HUDEP-2 (cell line): ENCODE measurements around the gene HSPA4L.

ENCODE experiments used
- DNase-seq, 76 experiments: peaks; one replicate each; lab custom pipeline; 2025; ENCODE audit not compliant: unreplicated experiment in 76 of 76; lab: John Stamatoyannopoulos, UW

HSPA4L gene

DNA sequence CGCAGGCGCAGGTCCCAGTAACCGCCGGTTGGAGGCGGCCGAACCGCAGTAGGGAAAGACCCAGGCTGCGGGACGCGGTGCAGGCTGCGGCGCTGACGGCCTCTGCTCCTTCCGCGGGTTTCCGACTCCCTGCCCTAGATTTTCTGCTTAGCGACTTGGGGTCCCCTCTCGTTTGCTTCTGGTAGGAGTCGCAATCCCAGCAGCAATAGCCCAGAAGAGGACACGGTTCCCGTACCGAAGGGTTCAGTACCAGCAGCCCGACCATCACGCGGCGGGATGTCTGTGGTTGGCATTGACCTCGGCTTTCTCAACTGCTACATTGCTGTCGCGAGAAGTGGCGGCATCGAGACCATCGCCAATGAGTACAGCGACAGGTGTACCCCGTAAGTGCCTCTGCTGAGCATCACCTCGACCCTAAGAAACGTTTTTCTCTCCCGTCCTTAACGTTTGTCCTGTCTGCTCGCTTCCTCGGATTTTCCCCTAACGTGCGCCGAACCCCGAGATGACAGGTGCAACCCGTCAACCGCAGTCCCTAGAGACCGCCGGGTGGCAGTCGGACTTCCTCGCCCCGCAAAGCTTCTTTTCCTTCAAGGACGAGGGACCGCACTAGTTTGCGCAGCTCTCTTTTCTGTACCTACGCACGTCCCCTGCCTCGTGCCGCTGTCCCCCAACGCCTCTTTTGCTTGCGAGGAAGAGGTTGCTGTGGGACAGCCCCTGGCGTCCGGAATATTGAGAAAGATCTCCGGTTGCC, at the start of gene HSPA4L:
Gene HSPA4L (plus strand): TSS at position 48 of the 751 bp plus-strand sequence. CDS start 229 bp downstream, at position 277.
- peak in 64 of 76 experiments; percentile 1 to 92 (median 67) for DNase-seq

DNA sequence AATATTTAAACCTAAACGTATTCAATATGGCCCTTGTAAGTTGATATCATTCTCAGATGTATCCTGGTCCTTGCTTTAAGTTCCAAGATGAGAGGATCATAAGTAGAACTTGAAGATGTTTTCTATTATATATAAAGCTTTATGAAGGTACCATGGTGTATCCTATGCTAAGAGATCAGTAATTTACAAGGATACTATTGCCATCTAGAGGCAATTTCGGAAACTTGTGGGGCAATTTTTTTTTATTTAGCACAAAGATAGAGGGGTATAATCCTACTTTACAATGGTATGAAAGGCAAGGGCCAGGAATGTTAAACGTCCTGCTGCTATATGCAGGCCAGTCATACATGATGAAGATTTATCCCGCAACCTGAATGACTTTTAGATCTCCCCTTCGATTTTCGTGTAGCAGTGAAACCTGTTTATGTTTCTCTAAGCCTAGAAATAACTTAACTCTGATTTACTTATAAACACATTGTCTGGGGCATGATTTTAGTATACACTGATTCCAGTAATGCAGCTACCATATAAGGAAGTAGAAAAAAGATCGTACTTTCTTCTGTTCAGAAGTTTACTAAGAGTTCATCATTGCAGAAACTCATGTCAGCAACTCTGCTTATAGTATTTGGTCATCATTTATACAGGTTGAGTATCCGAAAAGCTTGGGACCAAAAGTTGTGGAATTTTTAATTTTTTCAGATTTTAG, 49.3 kb upstream of the HSPA4L start:
- DNase-seq = peak in 27 of 76 experiments; percentile 1 to 48 (median 20)

DNA sequence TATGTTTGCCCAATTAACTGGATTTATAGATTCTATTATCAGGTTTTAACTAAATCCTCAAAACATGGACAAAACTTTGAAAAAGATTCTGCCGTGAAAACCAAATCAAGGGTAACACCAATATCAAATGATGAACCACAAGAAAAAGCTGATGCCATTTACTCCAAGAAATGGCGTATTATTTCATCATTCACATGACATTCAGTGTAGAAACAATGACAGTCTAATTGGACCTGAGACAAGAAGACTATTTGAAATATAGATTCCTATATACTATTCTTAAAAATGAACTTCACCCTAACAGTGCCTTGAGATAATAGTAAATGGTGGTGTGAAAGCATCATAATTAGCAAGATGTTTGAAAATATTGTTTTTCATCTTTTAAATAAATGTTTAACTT, 47.1 kb upstream of the HSPA4L start:
- no peak for DNase-seq

DNA sequence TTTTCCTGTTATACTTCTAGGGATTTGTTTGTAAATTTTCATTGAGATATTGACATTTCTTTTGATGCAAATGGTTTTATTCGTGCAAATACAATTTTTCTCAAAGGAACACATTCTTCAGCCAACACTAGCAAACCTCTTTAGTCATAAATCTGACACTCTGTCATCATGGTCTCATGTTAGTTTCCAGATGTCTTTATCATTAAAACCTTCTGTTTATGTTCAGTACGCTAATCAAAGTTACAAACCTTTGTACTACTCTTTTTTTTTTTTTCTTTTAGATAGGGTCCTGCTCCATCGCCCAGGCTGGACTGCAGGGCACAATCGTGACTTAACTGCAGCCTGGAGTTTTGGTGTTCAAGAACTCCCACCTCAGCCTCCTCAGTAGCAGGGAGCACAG, 44.8 kb upstream of the HSPA4L start:
- no peak for DNase-seq

DNA sequence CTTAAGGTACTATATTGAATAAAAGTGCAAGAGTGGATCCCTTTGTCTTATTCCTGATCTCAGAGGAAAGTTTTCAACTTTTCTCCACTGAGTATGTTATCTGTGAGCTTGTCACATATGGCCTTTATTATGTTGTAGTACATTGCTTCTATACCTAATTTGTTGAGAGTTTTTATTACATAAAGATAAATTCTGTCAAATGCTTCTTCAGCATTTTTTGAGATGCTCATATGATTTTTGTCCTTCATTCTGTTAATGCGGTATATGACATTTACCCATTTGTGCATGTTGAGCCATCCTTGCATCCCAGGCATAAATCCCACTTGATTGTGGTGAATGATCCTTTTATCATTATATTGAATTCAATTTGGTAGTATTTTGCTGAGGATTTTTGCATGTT, 40.9 kb upstream of the HSPA4L start:
- no peak for DNase-seq

DNA sequence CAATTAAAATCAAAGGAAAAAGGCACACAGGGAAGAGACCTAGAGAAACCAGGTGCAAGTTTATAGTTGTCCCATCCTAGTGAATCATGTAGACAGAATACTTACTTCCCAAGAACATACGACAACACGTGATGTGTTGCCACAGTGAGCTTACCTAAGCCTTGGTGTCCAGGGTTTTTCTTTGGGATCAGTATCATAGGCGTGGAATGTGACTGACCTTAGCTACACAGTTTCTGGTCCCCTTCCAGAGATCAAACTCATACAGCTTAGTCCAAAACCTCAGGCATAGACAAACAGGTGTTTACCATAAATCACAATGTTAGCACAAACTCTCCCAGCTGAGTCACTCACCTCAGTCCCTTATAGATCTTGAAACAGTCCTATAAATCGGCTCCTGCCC, 34.2 kb upstream of the HSPA4L start:
- no peak for DNase-seq

DNA sequence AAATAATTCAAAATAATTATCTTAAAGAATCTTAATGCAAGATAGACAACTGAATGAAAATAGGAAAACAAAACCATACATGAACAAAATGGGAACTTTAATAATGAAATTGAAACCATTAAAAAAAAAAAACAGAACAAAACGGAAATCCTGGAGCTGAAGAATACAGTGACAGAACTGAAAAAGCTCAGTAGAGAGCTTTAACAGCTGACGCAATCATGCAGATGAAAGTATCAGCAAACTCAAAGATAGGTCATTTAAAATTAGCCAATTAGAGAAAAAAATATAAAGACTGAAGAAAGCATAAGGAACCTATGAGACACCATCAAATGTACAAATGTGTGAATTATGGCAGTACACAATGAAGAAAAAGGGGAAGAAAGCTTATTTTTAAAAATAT, 33.2 kb upstream of the HSPA4L start:
- DNase-seq = no peak

DNA sequence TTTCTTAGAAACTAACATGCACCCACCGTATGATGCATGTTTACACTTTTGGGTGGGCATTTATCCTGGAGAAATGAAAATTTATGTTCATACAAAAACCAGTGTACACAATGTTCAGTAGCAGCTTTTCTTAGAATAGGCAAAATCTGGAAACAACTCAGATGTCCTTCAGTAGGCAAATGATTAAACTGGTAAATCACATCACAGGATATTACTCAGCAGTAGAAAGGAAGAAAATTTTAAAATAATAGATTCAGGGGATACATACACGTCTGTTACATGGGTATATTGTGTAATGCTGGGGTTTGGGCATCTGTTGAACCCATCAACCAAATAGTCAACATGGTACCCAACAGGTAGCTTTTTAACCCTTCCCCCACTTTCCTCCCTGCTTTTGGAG, 25.2 kb upstream of the HSPA4L start:
- no peak for DNase-seq

DNA sequence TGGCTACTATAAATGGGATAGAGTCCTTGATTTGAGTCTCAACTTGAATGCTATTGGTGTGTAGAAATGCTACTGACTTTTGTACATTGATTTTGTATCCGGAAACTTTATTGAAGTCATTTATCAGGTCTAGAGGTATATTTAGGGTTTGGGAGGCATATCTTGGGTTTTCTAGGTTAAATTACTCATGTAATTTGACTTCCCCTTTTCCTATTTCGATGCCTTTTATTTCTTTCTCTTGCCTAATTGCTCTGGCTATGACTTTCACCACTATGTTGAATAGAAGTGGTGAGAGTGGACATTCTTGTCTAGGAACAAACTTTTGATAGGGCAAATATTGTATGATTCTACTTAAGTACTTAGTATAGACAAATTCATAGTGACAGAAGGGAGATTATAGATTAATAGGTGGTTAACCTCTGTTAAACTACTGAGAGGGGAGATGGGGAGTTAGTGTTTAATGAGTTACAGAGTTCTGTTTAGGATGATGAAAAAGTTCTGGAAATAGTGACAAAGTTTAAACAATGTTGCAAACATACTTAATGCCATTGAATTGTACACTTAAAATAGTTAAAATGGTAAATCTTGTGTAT, 22.8 kb upstream of the HSPA4L start:
- DNase-seq = no peak

DNA sequence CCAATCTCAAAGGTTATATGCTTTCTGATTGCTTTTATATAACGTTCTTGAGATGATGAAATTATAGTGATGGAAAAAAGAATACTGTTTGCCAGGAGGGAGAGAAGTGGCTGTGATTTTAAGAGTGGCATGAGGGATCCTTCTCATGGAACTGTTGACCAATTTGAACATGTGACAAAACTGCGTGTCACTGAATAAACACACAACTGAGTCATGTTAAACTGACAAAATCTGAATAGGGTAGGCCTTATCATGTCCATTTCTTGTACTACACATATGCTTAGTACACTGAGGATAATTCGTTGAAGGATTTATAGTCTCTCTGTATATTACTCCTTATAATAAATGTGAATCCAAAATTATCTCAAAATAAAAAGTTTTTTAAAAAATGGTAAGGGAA, 22.2 kb upstream of the HSPA4L start:
- DNase-seq = no peak

DNA sequence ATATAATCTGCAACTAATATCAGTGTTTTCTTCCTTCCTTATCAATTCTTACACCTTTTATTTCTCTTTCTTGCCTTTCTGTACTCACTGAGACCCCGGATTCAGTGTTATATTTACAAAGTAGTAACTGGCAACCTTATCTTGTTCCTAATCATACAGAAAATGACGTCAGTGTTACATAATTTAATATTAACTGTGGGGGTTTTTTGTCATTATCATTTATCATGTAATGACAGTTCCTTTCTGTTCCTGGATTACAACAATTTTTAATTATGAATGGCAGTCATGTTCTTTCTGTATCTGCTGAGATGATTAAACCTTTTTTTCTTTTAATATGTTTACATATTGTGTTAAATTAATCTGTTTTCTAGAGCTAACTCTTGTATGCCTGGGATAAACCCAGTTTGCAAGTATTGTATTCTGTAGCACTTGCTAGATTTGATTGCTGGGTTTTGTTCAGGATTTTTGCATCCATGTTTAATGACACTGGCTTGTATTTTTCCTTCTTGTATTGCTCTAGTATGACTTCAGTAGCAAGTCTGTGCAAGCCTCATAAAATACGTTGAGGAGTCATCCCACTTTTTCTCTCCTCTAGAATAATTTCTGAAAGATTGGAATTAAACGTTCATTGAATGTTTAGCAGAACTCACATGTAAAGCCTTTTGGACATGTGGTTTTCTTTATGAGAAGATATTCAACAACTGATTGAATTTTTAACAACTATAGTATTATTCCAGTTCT, 10.4 kb upstream of the HSPA4L start:
- DNase-seq = no peak

DNA sequence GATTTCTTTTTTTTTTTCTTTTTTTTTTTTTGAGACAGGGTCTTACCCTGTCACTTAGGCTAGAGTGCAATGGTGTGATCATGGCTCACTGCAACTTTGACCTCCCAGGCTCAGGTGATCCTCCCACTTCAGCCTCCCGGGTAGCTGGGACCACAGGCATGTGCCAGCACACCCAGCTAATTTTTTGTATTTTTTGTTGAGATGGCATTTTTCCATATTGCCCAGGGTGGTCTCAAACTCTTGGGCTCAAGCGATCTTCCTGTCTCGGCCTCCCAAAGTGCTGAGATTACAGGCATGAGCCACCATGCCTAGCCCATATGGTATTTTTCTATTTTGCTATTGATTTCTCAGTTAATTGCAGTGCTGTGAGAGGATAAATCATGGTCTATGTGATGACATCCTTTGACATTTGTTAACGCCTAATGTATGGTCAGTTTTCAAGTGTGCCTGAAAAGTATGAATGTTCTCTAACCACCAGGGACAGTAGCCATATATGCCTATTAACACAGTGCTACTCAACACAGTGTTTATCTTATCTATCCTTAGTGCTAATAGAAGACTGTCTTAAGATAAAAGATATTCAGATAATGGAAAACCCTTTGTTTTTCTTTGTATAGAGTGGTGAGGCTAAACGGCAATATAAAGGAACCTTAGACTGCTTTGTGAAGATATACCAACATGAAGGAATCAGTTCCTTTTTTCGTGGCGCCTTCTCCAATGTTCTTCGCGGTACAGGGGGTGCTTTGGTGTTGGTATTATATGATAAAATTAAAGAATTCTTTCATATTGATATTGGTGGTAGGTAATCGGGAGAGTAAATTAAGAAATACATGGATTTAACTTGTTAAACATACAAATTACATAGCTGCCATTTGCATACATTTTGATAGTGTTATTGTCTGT, 9.1 kb upstream of the HSPA4L start:
- DNase-seq = no peak

DNA sequence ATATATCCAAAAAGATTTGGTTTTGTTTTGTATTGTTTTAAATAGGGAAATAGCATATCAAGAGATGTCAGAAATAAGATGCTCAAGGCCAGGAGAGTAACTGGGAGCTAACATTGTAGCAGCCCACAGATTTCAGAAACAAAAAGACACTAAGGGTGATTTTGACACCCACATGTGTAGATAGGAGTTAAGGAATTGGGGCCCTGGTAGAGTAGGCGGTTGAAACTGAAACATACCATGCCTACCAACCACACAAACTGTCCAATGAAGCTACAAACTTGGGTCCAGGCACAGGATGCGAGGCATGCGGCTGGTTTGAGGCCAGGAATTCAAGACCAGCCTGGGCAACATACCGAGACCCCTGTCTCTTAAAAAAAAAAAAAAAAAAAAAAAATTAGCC, 6.3 kb upstream of the HSPA4L start:
- DNase-seq = no peak

DNA sequence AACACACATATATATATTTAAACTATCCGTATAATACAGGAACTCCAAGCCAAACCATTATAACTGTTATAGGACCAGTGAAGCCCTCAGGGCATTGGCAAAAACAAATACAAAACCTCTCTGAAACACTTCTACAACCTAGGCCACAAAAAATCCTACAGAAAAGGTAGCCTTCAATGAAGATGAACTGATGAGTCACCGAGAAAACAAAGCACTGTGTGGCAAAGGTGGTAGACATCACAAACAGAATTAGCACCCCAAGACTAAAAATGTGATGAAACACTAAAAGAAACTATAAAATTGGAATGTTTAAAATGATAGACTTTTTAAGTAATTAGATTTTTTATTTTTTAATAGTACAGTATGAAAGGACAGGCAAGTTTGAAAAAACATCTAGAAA, 5.5 kb upstream of the HSPA4L start:
- DNase-seq = no peak

DNA sequence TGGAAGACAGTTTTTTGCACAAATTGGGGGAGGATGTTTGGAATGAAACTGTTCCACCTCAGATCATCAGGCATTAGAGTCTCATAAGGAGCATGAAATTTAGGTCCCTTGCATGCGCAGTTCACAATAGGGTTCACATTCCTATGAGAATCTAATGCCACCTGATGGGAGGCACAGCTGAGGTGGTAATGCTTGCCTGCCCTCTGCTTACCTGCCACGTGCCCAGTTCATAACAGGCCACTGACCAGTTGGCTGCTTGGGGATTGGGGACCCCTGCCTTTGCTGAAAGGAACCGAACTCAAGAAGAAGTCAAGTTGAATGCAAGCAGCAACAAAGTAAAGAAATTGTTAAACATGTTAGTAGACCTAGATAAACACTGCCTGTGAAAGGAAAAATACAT, 4.6 kb upstream of the HSPA4L start:
- no peak for DNase-seq

DNA sequence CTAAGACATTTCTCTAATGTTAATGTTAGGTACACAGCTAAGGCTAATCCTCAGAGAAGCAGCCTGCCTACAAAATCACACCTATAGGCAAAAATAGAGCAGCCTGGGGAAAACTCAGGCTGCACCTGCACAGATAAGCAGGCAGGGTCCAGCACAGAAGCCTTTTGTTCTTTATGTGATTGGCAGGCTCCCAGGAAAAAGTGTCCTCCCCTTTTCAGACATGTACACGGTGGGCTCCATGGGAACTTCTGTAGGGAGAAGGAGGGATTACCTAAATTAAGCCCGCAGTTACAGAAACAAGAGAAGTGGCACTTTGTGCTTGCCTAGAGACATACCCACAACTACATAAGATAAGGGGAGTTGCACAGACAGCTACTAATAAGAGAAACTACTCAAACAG, 4.0 kb upstream of the HSPA4L start:
- DNase-seq = no peak

DNA sequence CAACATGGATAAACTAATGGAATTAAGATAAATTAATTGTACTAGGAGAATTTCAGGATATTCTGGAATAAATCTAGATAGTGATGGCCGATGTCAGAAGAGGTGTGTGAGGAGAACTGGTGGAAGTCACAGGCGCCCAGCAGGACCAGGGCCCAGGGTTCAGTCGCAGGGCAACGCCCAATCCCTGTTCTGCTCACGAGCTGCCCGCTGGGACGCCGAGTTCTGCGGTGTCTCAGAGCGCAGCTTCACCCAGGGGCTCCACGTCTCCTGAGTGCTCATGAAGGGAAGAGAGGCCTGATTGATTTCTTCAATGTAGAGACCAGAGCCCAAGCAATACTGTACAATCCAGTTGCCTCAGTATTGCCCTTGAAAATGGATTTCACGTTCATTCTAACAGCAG, 1.5 kb upstream of the HSPA4L start:
- no peak for DNase-seq

DNA sequence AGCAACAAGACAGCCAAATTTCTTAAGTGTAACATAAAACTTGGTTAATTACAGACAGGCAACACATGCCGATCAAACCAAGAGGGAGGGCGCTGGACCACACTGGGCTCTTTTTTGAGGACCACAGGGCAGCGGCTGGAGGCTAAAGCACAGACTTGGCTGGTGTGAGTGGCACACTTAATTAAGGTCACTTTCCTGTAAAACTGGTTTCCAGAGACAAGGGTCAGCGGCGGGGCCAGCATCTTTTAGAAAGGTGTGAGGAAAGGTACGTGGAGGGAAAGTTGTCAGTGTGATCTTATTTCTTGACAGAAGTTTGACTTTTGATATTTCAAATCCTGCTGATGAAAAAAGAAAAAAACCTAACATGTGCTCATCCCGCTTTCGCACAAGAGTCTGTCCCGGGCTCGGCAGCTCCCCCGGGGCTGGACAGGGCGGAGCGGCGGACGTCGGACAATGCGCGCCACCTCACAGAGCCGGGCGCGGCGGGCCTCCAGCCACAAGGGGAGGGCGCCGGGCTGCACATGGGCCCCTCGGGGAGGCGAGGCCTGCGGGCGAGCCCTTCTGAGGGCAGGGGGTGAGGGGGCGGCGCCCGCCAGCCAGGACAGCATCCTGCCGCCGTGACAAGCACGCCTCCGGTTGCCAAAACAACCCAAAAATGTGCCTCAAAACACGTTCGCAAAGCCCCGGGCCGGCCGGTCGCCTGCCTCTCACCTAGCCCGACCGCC, 660 bp upstream of the HSPA4L start:
- peak in 55 of 76 experiments; percentile 17 to 92 (median 67) for DNase-seq

DNA sequence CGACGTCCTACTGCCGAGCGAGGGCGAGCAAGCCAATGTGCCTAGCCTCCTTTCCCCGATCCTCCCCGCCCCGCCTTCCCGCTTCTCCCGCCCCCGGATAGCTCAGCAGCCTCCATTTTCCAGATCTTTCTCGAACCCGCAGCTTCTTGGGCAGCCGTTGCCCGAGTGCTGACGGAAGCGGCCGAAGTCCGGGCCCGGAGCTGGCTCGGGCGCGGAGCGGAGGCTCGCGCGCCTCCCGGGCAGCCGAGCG, 172 bp upstream of the HSPA4L start:
- DNase-seq = peak in 71 of 76 experiments; percentile 34 to 93 (median 83)
